ENCODE data around the gene CERCAM.

- TF ChIP-seq CTCF (conservative IDR thresholded peaks at IDR 0.05; ENCODE audit: low read length), result no peak
- no peak for TF ChIP-seq EZH2phosphoT487 (IDR thresholded peaks at IDR 0.05; ENCODE audit: borderline replicate concordance)
Observed at GRCh38 chr9:128435611-128436010, 15.0 kb downstream of the CERCAM start.
